ENCODE results near the gene CCDC8.

Gene CCDC8

DNA sequence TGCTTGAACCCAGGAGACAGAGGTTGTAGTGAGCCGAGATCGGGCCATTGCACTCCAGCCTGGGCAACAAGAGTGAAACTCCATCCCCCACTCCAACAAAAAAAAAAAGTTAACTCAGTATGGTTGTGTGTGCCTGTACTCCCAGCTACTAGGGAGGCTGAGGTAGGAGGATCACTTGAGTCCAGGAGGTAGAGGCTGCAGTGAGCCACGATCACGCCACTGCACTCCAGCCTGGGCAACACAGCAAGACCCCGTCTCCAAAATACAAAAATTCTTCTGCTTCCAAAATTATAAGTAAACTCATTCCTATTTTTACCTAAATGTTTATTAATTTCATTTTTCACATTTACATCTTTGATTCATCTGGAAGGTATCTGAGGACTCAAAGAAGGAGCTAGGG is 43.6 kb upstream of the CCDC8 start:
- Histone ChIP-seq H3K4me2 (ENCODE audit: low read length) (no peak overlapping the region), H3K9ac (no peak overlapping the region), H3K4me1 (no peaks in the 10 kb centered on the region), H3K4me3 (ENCODE audit: low read depth, low read length) (no peak overlapping the region), H3K27me3 (ENCODE audit: control insufficient read depth, insufficient read depth, low read length) (no peaks in the 10 kb centered on the region), H3K79me2 (no peaks in the 10 kb centered on the region), H3K27ac (no peak overlapping the region), H3K9me3 (ENCODE audit: control insufficient read depth, low read length) (no peaks in the 10 kb centered on the region), H3K36me3 (ENCODE audit: control insufficient read depth, insufficient read depth, low read length) (no peaks in the 10 kb centered on the region), H2AFZ (no peak overlapping the region)
- TF ChIP-seq, protein P1, sequence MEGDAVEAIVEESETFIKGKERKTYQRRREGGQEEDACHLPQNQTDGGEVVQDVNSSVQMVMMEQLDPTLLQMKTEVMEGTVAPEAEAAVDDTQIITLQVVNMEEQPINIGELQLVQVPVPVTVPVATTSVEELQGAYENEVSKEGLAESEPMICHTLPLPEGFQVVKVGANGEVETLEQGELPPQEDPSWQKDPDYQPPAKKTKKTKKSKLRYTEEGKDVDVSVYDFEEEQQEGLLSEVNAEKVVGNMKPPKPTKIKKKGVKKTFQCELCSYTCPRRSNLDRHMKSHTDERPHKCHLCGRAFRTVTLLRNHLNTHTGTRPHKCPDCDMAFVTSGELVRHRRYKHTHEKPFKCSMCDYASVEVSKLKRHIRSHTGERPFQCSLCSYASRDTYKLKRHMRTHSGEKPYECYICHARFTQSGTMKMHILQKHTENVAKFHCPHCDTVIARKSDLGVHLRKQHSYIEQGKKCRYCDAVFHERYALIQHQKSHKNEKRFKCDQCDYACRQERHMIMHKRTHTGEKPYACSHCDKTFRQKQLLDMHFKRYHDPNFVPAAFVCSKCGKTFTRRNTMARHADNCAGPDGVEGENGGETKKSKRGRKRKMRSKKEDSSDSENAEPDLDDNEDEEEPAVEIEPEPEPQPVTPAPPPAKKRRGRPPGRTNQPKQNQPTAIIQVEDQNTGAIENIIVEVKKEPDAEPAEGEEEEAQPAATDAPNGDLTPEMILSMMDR (IDR thresholded peaks at IDR 0.05): no peak

DNA sequence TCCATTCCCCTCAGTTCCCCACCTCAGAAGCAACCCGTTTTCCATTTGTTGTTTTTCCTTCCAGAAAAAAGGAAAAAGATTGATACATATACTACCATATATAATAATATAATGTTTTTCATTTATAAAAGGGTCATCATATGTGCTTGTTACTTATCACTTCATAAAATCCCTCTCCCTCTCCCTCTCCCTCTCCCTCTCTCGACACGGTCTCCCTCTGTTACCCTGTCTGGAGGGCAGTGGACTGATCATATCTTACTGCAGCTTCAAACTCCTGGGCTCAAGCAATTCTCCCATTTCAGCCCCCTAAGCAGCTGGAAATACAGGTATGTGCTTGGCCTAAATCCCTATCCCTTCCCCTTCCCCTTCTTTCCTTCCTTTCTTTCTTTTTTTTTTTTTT is 40.9 kb upstream of the CCDC8 start:
- Histone ChIP-seq H2AFZ (no peak overlapping the region), H3K9ac (no peak overlapping the region), H3K9me3 (ENCODE audit: control insufficient read depth, low read length) (no peaks in the 10 kb centered on the region), H3K36me3 (ENCODE audit: control insufficient read depth, insufficient read depth, low read length) (no peaks in the 10 kb centered on the region), H3K4me1 (no peaks in the 10 kb centered on the region), H3K79me2 (no peaks in the 10 kb centered on the region), H3K4me3 (ENCODE audit: low read depth, low read length) (no peak overlapping the region), H3K27ac (no peak overlapping the region), H3K4me2 (ENCODE audit: low read length) (no peak overlapping the region), H3K27me3 (ENCODE audit: control insufficient read depth, insufficient read depth, low read length) (no peaks in the 10 kb centered on the region)
- TF ChIP-seq, protein P1 (IDR thresholded peaks at IDR 0.05): no peak

- Histone ChIP-seq H3K27ac (no peak overlapping the region), H3K27me3 (ENCODE audit: control insufficient read depth, insufficient read depth, low read length) (no peaks in the 10 kb centered on the region), H3K4me1 (no peaks in the 10 kb centered on the region), H3K36me3 (ENCODE audit: control insufficient read depth, insufficient read depth, low read length) (no peaks in the 10 kb centered on the region), H3K4me3 (ENCODE audit: low read depth, low read length) (no peak overlapping the region), H2AFZ (no peak overlapping the region), H3K79me2 (no peaks in the 10 kb centered on the region), H3K9ac (no peak overlapping the region), H3K4me2 (ENCODE audit: low read length) (no peak overlapping the region), H3K9me3 (ENCODE audit: control insufficient read depth, low read length) (no peaks in the 10 kb centered on the region)
- TF ChIP-seq, protein P1 (IDR thresholded peaks at IDR 0.05): no peak
Observed at GRCh38 chr19:46453661-46454060, 40.3 kb upstream of the CCDC8 start.

- Histone ChIP-seq H3K4me1 (no peaks in the 10 kb centered on the region), H3K4me3 (ENCODE audit: low read depth, low read length) (no peak overlapping the region), H3K27ac (no peak overlapping the region), H2AFZ (no peak overlapping the region), H3K27me3 (ENCODE audit: control insufficient read depth, insufficient read depth, low read length) (no peaks in the 10 kb centered on the region), H3K9me3 (ENCODE audit: control insufficient read depth, low read length) (no peaks in the 10 kb centered on the region), H3K36me3 (ENCODE audit: control insufficient read depth, insufficient read depth, low read length) (no peaks in the 10 kb centered on the region), H3K9ac (no peak overlapping the region), H3K79me2 (no peaks in the 10 kb centered on the region), H3K4me2 (ENCODE audit: low read length) (no peak overlapping the region)
- TF ChIP-seq, protein P1 (IDR thresholded peaks at IDR 0.05): no peak
Observed at GRCh38 chr19:46452186-46452585, 38.8 kb upstream of the CCDC8 start.

- Histone ChIP-seq H3K4me1 (no peaks in the 10 kb centered on the region), H2AFZ (no peak overlapping the region), H3K79me2 (no peaks in the 10 kb centered on the region), H3K4me2 (ENCODE audit: low read length) (no peak overlapping the region), H3K27ac (no peak overlapping the region), H3K4me3 (ENCODE audit: low read depth, low read length) (no peak overlapping the region), H3K9ac (no peak overlapping the region), H3K36me3 (ENCODE audit: control insufficient read depth, insufficient read depth, low read length) (no peaks in the 10 kb centered on the region), H3K9me3 (ENCODE audit: control insufficient read depth, low read length) (no peaks in the 10 kb centered on the region), H3K27me3 (ENCODE audit: control insufficient read depth, insufficient read depth, low read length) (no peaks in the 10 kb centered on the region)
- TF ChIP-seq, protein P1 (IDR thresholded peaks at IDR 0.05): no peak
Observed at GRCh38 chr19:46451352-46451751, 38.0 kb upstream of the CCDC8 start.
